Activated CD8-positive, alpha-beta memory T cell treated with anti-CD3 and anti-CD28 coated beads for 36 hours (primary cell): ENCODE data around the gene EDN2. TPM values are rescaled to one million over a fixed set of nuclear protein-coding genes. Genes with fewer than 3 reads are reported as not detected.

Experiments used
- CTCF ChIA-PET: fragments of 350-600 bp; sonication (Branson Sonifier 250); formaldehyde crosslinking; loops from one replicate; lab custom pipeline; 2021; ENCODE audit warnings: antibody characterized with exemption; lab: Charles Lee
- POLR2A ChIA-PET: fragments of 350-600 bp; sonication (Branson Sonifier 250); formaldehyde crosslinking; loops from one replicate; lab custom pipeline; 2021; ENCODE audit warnings: antibody characterized with exemption; lab: Charles Lee
- total RNA-seq, 2 experiments: library from RNA; stranded (reverse); gene quantifications; one replicate each; pipeline ENCODE4 v1.2.3, GENCODE V29; 2021

The EDN2 gene
- total RNA-seq, result not detected

DNA sequence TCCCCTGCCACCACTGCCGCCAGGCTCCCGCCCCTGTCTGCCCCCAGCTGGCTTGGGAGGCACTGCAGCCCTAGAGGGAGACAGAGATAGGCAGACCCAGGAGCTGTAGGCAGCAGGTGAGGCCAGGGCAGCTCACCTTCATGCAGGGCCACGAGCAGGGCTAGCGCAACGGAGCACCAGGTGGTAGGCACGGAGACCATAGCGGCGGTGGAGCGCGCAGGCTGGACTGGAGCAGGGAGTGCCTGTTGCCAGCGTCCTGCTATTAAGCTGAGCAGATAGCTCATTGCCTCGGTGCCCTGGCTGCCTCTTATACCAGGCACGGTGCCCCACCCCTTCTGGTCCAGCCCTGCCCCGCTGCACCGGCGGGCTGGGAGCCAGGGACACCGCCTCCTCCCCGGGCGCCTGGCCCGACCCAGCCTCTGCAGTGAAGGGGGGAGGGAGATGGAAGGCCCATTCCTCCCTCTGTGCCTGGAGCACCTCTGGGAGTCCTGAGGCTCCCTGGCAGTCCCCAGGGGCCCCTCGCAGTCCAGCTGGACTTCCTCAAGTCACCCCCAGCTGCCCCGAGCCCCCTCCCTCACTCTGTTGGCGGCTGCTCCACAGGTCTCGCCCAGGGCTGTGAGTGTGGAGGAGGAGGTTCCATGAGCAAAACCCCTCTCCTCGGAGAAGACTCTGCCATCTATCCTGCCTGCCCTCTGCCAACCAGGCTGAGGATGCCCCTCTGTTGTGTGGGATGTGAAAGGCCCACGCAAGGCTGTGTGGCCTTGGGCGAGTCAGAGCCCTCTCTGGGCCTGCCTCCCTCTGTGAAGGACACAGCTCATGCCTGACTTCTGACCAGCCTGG is at the start of gene EDN2:
Gene EDN2, minus strand, starts transcription at position 282 of the 840 bp plus-strand sequence. Its CDS starts 82 bp downstream, at position 200.
- CTCF ChIA-PET, result no interaction called here
- POLR2A ChIA-PET, result no interaction called here

DNA sequence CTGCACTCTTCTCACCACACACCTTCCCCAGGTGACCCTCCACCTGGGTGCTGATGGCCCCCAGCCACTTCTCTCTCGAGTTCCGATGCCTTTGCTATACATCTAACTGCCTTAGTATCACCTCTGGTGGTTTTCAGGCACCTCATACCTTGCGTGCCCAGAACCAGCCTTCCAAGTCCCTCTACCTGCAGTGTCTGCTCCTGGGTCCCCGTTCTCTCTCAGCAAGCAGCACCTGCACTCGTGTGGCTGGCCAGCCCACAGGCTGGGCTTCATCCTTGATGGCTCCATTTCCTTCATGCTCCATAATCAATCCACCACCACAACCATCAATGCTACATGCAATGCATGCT is 49.2 kb upstream of the EDN2 start:
- ChIA-PET POLR2A (interaction anchor here (0.6 kb wide), 1 partner anchor 21 kb away, joined by 3 read pairs; no protein-coding TSS in a partner anchor), CTCF (no interaction called here)

DNA sequence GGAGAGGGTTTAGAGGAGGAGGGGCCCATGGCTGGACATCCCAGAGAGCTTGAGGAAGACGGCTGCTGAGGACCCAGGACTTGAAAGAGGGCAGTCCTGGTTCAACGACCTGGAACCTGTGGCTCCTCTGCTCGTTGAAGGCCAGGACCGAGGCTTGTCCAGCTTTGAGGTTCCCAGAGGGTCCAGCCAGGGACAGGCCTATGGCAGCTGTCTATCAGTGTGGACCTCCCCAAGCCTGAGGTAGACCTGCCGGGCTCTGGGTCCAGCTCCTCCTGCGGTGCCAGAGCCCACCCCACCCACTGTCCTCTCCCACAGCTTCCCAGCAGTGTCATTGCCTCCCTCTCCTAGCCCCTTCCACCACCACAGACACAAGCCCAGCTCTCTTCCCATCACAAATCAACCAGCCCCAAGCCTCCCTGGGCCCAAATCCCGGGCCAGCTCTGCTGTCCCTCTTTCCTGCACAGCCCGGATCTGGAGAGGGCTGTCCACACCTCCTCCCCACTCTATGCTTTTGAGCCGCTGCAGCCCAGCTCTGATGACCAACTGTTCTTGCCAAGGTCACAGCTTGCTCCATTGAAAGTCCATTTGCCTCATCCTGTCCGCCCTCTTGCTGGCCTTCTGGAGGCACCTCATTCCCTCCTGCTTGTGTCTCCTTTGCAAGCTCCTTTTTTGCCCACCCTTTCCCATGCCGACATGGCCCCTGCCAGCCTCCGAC is 48.7 kb upstream of the EDN2 start:
- ChIA-PET POLR2A (interaction anchor here (0.6 kb wide), 1 partner anchor 20 kb away, joined by 3 read pairs; no protein-coding TSS in a partner anchor), CTCF (no interaction called here)

DNA sequence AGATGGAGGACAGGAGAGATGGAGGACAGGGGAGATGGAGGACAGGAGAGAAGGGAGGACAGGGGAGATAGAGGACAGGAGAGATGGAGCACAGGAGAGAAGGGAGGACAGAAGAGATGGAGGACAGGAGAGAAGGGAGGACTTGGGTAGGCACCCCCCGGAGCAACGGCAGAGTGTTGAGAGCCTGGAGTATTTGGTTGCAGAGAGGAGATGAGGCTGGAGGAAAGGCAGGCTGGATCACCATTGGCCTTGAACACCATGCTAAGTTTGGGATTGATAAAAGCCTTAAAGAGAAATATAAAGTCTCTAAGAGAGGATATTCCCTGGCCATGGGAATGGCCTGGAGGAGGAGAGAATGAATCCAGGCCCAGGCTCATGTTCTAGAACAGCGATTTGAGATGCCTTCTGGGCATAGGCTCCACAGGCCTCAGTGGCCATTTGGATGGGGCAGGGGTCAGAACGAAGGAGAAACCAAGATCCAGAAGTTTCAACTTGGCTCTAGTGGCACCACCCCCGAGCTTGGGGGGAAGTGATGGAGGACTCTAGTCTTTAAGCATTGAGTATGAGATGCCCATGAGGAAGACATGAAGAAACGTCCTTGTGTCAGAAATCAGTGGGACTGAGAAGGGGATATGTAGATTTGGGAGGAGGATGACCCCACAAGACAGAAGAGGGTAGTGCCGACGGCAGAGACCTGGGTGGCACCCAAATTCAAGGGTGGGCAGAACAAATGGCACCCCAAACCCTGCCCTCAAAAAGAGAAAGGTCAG is 47.9 kb upstream of the EDN2 start:
- POLR2A ChIA-PET, result no interaction called here

DNA sequence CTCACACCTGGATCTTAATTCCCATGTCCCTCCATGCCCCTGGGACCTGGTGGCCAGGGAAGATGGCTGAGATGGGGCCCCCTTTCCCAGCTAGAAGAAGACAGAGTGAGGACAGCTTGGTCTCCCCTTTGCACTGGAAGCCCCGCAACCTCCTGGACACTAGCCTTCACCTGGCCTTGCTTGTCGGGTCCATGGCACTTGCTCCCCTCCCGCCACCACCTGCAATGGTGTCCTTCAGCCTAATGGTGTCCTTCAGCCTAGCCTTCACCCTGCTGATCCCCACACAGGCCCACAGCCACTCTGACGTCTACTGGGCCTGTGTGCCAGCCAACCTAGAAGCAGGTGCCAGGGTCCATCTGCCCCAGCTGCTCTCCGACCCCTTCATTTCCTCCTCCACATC is 45.9 kb upstream of the EDN2 start:
- ChIA-PET CTCF (interaction anchor here (0.6 kb wide), 1 partner anchor 286 kb away, joined by 3 read pairs; no protein-coding TSS in a partner anchor), POLR2A (no interaction called here)

More for the DNA sequence above, 47.9 kb upstream of the EDN2 start:
- CTCF ChIA-PET, result no interaction called here

DNA sequence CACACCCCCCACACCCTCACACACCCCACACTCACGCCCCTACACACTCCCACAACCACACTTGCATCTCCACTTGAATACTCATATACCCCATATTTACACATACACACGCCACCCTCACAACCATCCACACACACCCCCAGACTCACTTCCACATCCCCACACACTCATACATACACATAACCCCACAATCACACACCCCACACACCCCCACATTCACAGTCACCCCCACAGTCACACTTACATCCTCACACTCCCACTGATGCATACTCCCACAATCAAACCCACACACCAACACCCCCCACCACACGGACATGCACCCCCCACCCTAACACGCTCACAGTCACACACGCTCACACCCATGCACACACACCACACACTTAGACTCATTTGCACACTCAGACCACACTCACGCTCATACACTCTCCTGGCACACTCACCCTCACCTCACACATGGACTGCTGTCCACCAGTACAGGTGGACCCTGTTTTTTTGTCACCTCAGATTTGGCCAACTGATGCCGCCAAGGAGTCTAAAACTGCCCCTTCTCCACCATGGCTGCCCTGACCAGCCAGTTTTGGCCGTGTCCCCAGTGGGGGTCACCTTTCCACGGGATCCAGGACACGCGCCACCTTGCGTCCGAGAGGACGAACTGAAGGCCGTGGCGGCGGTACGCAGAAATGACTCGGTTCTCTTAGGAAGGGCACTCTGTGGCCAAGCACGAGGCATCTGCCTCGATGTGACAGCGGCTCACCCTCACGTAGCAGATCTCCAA is 45.3 kb upstream of the EDN2 start:
- ChIA-PET POLR2A (no interaction called here), CTCF (interaction anchor here (0.6 kb wide), 1 partner anchor 285 kb away, joined by 3 read pairs; no protein-coding TSS in a partner anchor)

DNA sequence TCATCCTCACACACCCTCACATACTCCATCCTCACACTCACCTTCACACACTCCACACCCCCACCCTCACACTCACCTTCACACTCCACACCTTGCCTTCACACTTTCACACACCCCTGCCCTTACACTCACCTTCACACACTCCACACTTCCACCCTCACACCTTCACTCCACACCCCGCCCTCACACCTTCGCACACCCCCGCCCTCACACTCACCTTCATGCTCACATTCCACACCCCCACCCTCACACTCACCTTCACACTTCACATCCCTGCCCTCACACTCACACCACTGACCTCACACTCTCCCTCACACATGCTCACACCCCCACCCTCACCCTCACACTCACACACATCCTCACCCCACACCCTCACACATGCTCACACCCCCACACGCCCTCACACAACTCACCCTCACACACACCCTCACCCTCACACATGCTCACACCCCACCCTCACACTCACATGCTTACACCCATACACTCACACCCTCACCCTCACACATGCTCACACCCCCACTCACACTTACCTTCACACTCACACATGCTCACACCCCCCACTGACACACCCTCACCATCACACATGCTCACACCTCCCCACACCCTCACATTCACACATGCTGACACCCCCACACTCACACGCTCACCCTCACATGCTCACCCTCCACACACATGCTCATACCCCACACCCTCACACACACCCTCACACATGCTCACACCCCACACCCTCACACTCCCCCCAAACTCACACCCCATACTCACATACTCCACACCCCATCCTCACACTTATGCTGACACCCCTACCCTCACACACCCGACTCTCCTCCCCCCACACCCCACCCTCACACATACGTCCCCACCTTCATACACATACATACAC is 44.5 kb upstream of the EDN2 start:
- ChIA-PET POLR2A (no interaction called here), CTCF (no interaction called here)

DNA sequence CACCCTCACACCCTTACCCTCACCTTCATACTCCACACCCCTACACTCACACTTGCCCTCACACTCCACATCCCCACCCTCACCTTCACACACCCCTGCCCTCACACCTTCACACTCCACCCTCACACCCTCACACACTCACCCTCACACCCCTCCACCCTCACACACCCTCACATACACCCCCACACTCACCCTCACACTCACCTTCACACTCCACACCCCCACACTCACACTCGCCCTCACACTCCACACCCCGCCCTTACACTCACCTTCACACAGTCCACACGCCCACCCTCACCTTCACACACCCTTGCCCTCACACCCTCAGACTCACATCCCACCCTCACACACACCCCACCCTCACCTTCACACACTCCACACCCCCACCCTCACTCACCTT is 43.6 kb upstream of the EDN2 start:
- POLR2A ChIA-PET, result no interaction called here
- CTCF ChIA-PET, result no interaction called here

DNA sequence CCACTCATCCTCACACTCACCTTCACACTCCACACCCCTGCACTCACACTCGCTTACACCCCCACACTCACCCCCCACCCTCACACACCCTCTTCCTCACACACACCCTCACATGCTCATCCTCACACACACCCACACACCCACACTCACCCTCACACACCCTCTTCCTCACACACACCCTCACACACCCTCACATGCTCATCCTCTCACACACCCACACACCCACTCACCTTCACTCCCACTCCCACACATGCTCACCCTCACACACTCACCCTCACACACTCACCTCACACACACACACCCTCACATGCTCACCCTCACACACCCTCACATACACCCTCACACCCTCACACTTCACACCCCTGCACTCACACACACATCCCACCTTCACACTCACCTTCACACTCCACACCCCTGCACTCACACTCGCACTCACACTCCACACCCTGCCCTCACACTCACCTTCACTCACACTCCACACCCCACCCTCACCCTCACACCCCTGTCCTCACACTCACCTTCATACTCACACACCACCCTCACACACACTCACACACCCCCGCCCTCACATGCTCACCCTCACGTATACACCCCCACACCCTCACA is 42.6 kb upstream of the EDN2 start:
- ChIA-PET POLR2A (no interaction called here), CTCF (no interaction called here)

DNA sequence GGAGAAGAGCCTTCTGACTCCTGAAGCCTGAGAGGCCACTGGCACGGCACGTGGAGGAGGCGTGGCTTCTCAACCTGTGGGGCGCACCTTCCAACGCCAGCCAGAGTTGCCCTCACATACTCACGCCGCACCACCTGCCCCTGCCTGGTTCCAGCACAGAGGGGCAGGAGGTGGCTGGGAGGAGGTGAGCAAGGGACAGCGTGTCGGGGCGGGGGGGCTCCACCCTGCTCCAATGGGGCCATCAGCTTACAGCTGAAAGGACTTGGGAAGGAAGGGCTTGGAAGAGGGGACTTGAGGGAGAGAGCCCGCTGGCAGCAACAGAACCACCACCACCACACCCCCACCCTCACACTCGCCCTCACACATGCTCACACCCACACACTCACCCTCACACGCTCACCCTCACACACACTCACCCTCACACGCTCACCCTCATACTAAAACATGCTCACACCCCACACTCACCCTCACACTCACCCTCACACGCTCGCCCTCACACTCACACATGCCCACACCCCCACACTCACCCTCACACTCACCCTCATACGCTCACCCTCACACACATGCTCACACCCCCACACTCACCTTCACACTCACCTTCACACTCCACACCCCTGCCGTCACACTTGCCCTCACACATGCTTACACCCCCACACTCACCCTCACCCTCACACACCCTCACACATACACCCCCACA is 41.6 kb upstream of the EDN2 start:
- ChIA-PET POLR2A (no interaction called here), CTCF (no interaction called here)

DNA sequence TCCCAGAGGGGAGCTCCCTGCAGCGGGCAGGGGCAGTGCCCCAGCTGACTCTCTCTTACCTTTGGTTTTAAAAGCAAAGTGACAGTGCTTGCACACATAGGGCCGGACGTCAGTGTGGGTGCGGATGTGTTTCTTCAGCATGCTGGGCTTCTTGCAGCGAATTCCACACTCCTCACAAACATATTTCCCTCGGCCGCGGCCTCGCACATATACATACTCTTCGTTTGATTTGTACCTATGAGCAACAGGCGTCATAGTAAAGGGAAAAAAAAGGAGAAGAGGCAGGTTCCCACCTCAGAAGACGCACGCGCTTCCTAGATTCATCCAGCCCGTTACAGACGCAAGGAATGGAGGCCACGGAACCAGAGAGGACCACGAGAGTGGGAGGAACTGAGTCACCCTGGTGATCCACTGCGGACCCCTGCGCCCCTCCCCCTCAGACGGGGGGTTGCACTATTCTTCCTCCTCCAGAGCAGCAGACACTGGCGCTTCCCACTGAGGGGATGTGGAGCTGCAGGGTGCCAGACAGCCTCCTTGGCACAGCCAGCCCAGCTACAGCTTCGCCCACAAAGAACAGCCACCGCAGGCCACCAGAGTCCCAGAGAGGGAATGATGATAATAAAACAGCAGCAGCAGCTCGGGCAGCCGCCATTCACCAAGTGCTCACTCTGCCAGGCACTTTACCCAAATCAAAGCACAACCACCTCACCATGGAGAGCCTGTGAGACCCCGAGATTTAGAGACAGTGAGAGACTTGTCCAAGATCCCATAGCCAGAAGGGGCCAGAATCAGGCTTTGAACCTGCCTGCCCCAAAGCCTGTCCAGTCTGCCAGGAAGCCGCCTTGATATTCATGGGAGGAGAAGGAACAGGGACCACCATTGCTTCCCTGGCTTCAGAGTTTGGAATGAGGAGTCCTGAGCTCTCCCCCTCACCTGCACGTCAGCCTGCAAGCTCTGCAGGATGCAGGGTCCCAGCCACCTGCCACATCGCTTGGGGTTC is 40.5 kb upstream of the EDN2 start:
- ChIA-PET CTCF (interaction anchor here (0.7 kb wide), 1 partner anchor 9 kb away, joined by 3 read pairs; no protein-coding TSS in a partner anchor), POLR2A (no interaction called here)

DNA sequence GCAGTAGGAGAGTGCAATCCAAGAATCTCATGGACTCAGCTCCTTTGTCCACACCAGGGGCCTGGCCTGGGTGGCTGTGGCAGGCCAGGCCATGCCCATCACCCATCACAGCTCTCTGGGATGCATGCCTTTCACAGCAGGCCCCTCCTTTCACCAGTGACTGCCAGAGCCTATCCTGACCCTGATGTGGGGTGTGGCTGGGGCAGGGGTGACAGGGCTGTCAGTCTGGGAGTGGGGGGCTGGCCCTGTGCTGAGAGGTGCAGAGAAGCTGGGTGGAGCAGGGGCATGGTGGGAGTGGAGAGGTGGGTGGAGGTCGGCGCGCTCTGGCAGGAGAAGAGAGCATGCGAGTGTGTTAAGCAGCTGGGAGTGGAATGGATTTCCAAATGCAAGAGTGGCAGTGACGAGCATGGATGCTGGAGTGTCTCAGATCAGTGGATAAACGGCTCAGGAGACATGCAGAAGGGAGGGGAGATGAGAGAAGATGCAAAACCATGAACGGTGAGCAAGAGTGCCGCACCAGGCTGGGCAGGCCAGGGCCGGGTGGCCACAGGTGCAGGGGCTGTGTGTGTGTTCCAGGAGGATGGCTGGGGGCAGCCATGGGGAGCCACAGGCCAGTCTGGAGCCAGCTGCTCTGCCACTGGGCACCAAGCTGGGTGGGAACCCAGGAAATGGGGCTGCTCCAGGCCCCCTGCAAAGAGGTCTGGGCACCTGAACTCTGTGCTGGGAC is 39.6 kb upstream of the EDN2 start:
- ChIA-PET POLR2A (no interaction called here), CTCF (no interaction called here)

DNA sequence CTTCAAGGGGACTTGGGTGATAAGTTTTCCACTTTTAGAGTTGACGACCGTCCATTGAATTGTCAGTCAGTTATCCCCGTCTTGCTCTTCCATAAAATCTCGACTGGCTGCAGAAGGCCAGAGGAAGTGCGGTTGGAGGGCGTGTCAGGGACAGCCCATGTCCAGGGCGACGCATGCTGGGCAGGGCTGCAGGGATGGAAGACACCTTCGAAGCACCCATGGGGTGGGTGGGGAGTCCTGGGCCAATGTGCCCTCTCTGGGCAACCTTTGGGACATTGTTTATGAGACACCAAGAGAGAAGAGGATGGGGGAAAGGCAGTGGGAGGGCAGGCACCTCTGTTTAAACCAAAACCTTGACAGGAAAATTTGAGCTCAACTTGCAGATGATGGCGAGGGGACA is 38.6 kb upstream of the EDN2 start:
- ChIA-PET POLR2A (no interaction called here), CTCF (no interaction called here)

DNA sequence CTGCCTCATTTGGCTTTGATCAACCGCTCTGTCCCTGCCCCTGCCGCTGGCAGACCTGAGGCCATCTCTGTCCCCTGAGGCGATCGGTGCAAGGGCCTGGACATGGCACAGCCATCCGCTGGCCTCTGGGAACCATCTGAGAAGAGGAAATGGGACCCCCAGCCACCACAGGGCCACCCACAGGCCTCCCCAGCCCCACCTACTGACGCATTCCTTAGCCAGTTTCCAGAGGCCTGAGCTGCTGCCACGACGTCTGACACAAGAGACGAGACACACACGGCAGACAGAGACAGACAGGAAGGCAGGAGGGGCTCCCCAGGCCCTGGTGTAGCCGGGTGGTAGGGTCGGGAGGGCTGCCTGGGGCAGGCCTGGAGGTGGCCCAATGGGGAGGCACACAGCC is 37.3 kb upstream of the EDN2 start:
- CTCF ChIA-PET, result no interaction called here
- POLR2A ChIA-PET, result no interaction called here

DNA sequence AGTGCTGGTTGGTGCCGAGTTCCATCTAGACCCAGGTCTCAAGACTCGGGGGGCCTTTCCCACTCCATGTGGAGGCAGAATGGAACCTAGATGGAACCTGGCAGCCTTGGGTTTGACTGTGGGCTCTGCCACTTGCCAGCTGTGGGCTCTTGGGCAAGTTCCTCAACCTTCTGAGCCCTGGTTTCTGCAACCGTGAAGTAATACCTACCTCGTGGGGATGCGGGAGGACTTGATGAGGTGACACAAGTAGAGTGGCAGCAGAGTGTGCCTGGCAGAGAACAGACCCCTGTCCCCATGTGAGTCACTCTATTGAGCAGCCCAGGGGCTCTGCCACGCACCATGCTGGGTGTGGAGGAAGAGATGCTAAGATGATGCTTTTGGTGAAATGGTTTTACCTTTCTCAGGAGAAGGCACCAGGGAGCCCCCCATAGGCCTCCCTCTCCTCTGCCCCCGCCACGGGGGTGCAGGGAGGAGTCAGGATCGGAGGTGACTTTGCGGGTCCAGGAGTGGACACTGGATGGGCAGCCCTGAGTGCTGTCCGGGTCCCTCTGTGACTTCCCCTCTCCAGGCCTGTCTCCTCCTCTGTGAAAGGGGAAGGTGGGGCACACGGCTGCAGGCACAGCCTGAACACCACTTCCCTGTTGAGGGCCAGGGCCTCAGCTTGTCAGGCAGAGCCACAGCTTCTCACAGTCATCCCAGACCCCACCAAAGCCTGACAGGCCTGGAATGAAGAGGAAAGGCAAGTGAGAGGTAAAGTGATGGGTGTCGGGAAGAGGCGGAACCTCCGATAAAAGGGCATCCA is 36.7 kb upstream of the EDN2 start:
- POLR2A ChIA-PET, result no interaction called here
- CTCF ChIA-PET, result no interaction called here
